Astrocyte (in vitro differentiated cells and primary cell): Measurements from ENCODE around the gene ARHGAP26.

ENCODE experiments used
- CTCF ChIP-seq: IDR thresholded peaks from 2 replicates; pipeline ENCODE4 v1.5.1; 2011; ENCODE audit warnings: low read depth, mild to moderate bottlenecking, inconsistent platforms, low read length, moderate library complexity; ENCODE audit not compliant: insufficient read depth
- EZH2 ChIP-seq: IDR thresholded peaks from 2 replicates; pipeline ENCODE4 v1.6.1; 2012; ENCODE audit warnings: mild to moderate bottlenecking, low read length, inconsistent platforms; ENCODE audit not compliant: insufficient read depth

- TF ChIP-seq CTCF (no peak), EZH2 (no peak)
Measured at GRCh38 chr5:143102411-143102810, 332.2 kb downstream of the ARHGAP26 start.
